ENCODE data around the gene SEMA6A.

The SEMA6A gene

DNA sequence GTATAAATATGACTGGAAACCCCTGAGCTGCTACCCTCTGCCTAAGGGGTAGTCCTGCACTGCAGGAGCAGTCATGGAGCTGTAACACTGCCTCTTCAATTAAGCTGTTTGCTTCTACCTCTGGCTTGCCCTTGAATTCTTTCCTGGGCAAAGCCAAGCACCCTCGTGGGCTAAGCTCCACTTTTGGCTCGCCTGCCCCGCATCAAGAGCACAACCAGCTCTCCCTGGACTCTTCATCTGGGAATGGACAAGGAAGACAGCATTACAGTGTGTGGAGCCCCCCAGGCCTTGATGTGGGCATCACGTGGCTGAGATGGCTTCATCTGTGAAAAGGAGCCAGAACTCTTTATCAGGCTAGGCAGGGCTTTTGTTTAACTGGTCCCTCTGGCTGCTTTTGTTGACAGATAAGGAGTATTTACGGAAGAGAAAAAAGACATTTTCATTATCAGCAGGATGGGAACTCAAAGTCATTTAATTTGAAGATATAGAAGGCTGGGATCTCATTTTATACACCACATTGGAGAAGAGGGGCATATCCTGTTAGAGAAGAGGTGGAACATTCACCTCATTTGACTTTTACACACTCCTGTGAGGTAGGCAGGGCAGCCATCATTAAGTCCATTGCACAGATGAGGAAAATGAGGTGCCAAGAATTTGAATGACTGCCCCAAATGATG lies 137.8 kb downstream of the SEMA6A start:
- DNase-seq, result no peak

DNA sequence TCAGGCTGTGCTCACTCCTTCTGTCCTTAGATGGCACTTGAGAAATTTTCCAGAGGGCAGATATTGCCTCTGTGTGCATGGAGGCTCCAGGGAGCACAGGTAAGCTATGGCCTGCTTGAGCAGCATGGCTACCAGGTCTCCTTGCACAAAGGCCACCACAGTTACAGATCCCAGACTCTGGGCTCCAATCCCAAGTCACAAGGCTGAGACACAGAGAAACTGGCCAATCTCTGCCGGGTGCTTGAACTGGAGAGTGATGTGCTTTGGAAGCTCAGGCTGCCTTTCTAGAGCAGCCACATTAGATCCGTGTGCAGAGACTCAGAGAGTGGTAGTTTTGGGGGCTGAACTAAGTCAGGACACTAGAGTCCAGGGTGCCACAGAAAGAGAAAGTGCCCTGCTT lies 145.7 kb downstream of the SEMA6A start:
- no peak for DNase-seq

DNA sequence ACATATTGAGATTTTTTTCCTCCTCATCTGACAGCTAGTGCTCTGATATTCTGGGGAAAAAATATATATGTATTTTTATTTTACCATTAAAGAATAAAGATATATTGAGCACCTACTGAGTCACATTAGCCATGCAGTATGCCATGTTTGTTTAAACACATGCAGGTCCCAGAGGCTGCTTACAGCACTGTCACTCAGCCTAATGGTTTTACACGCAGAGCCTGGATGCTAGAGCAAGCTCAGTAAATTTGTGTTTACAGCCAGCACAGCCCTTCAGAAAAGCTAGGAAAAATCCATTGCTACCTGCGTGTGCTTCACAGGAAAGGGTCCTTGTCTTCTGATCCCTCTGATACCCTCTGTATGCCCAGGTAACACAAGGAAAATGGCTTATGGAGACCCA lies 146.2 kb downstream of the SEMA6A start:
- no peak for DNase-seq

DNA sequence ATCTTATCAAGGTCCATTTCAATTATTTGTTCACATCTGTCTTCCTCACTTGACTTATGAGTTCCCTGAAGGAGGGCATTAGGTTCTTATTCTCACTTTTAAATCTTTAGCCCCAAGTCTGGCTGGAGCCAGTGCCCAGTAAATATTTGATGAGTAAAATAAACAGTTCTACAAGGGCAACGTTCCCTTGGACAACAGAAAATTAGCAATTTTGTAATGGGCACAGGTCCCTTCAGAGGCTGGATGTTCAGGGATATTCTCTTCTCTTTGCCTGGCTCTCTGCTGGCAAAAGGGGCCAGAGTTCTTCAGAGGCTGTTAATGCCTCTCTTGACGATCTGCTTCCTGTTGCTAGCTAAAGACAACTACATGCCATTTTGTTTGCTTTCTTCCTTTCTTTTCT lies 149.7 kb downstream of the SEMA6A start:
- DNase-seq, result no peak

DNA sequence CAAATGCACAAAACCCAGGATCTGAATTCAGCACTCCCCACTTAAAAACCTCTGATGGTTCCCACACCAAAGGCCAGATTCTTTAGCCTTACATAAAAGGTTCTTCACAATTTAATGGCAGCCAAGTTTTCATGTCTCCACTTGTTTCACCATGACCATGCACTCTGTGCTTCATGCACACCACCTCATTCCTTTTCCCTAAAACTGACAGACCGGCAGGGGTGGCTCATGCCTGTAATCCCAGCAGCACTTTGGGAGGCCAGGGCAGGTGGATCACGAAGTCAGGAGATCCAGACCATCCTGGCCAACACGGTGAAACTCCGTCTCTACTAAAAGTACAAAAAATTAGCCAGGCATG lies 150.4 kb downstream of the SEMA6A start:
- no peak for DNase-seq

DNA sequence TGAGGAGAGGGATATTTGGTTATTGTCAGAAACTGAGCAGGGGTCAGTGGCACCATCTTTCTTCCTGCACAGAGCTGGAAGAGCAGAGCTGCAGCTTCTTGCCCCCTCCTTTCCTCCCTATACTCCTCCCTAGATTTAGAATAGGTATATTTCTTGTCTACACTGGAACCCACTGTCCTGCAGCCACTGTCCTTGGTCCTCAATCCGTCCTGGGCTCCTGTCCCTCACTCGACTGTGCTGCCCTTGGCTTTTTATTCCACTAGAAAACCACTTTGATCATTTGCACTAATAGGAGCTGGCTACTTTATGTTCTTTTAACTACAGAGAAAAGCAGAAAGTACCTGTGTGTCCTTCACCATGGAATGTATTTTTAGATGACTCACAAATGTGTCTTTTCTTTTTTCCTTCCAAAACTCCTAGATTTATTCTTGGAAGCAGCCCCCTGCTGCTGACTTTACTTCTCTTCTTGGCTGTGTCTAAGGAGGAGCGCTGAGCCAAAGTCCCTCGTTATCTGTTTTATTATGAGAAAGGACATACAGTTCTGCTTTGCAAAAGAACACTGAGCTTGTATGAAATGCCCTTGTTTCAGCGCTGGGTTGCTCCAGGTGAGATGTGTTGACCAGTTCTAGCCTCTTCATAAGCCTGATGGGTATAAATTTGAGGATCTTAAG lies 150.9 kb downstream of the SEMA6A start:
- no peak for DNase-seq

DNA sequence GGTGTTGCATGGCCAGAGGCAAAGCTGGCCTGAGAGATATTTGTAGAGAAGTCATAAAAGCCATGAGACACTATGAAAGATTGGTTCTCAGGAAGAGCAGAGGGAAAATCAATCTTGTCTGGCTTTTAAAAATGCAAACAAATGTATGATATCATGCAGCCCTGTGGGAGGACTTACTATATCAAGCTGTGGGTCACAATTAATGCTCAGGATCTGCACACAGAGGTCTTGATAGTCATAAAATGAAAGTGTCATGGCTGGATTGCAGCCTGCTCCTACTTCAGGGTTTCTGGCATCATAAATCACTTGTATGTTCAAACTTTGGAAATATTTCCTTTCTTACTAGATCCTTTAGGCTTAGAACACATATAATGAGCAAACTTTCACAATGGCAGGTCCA lies 151.5 kb downstream of the SEMA6A start:
- no peak for DNase-seq

DNA sequence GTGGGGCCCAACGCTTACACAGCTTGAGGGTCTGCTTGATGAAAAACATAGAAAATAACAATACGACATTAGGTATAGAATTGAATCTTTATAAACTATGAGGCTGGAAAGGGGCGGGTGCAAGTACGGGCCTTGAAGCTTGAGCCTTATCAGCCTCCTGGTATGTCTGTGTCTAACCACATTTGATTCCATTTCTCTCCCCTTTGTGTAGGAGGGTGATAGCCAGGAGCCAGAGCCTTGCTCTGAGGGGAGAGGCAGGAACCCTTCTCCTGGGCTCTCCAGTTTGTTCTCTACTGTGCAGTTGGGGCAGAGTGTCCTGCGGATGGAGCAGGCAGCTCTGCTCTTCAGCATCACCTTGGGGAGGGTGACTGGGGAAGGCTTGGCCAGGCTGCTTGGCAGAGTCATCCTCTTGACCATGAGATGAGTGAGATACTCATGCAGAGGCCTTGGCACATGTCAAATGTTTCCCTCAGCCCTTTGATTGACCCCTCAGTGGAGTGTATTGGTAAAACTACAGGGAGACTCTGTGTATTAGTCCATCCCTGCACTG lies 153.5 kb downstream of the SEMA6A start:
- no peak for DNase-seq

DNA sequence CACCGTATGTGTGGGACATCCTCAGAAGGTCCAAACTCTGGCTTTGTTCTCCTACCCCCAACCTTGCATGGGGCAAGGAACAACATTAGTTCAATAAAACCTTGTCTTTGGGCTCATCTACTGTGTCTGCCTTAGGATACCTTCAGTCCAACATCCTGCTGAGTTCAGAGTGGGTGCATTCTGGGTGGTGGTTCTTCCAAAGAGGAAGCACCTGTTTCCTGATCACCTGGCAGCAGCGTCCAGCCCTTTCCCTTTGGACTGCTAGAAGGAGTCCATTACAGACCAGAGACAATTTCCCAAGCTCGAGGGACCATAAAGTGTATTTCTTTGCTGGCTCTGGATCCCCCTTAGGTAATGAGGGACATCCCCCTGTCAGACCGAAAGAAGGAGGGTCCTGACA lies 154.1 kb downstream of the SEMA6A start:
- no peak for DNase-seq

DNA sequence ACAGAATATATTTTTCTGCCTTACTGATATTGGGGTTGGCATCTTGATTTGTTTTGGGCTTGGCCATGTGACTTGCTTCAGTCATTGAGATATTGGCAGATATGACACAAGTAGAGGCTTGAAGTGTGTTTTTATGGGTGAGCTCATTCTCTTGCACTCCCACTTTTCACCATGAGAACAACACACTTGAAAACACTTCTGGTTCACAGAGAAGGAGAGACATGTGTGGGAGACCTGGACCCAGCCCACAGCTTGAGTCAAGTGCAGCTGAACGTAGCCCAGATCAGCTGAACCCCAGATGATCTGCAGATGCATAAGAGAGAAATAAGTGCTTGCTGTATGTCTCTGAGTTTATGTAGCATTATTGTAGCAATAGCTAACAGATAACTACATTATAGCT lies 155.4 kb downstream of the SEMA6A start:
- DNase-seq, result no peak

DNA sequence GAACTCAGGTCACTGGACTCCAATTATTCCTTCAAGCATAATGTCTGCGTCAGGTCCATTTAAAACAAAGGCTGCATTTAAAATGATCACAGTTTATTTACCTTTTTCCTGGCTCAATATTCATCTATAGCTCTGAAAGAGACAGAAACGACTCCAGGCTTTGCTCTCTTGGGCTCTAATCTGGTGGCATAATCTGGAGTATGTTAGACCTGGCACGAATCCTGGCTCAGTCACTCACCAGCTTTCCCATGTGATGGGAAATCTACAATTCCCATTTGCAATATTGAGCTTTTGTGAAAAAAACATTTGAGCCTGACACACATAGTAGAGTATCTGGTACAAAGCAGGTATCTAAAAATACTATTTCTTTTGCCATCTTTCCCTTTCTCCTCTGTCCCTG lies 155.8 kb downstream of the SEMA6A start:
- DNase-seq, result no peak

DNA sequence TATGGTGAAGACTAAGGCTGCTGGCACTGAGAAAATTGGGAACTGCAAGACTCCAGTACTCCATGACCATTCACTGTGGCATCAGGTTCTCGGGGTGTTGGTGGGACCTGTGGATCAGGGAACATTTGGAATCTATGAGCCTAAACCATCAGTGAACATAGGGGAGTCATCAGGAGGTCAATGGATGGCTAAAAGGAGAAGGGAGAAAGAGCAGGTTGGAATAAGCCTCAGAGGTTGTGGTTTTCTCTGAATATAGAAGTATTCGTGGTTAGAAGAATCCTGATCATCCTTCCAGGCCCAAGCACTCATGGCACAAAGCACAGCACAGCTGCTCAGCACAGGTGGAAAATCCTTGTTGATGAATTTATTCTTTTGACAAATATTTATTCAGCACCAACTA lies 156.6 kb downstream of the SEMA6A start:
- DNase-seq, result no peak

DNA sequence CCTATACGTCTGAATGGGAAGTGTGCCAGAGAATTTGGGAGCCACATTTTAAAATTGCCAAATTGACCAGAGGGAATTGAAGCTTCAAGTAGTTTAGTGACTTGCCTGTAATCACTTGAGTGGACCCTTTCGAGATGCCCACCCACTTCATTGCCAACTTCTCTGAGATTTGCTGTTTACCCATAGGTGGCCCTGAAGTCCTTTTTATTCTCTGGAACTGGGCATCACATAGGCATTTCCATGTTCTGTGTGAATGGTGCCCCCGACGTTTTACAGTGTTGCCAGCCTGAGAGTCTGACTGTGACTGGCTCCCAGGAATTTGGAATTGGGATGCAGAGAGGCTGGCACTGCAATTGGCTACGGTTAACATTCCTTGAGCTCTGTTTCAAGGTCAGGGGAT lies 158.6 kb downstream of the SEMA6A start:
- DNase-seq, result no peak

DNA sequence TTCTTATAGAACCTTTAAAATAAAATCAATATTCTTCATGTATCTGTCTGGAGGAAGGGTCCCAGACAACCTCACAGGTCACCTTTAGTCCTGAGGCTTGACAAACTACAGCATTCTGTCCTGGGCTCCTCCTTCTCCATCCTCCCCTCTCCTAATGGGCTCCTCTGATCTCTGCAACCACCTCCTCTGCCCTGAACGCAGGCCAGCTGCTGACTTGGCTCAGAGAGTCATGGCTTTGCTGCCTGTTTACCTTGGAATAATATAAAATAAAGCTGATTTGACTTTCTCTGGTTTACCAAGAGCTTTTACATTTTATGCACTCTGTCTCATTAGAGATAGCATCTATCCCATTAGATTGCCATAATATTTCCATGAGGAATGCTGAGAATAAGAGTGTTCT lies 159.4 kb downstream of the SEMA6A start:
- no peak for DNase-seq

DNA sequence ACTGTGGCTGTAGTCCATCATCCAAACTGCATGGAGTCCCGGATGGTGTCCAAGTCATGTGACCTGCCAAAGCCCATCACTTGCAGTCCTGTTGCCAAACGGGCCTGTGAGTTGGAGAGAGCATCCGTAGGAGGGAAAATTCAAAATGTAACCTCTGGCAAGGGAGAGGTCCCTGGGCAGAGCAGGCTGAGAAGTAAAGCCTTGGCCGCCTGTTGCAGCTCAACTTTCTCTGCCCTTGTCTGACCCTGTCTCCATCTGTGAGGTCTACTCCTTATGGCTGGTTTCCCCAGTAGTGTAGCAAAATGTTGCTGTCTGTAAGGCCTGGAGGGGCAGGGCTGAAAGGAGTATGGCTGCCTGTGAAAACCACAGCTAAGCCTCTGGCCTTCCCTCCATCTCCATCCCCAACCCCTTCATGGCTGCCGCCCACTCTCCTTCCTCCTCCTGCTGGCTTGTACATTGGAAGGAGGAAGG lies 163.5 kb downstream of the SEMA6A start:
- no peak for DNase-seq

DNA sequence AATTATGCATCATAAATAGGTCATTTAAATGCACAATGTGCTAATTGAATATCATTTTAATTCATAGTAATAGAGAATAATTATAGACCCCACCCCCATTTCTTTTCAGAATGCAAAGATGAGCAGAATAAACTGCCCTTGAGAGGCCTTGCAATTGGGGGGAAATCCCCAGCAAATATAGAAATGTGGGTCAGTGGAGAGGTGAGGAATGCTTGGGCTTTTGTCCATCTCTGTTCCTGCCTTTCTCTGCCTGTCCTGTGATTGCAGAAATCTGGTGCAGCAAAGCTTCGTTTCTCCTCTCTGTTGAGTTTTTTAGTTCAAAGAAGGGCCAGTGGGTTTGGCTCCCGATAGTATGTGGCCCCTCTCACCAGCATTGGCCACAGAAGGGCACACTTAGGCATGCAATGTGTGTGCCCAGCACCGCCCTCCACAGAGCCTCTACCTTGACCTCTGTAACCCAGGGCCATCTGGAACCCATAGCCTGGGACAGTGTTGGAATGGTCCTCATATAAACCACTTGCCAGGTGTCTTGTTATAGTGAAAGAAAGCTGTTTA lies 164.2 kb downstream of the SEMA6A start:
- DNase-seq, result no peak

DNA sequence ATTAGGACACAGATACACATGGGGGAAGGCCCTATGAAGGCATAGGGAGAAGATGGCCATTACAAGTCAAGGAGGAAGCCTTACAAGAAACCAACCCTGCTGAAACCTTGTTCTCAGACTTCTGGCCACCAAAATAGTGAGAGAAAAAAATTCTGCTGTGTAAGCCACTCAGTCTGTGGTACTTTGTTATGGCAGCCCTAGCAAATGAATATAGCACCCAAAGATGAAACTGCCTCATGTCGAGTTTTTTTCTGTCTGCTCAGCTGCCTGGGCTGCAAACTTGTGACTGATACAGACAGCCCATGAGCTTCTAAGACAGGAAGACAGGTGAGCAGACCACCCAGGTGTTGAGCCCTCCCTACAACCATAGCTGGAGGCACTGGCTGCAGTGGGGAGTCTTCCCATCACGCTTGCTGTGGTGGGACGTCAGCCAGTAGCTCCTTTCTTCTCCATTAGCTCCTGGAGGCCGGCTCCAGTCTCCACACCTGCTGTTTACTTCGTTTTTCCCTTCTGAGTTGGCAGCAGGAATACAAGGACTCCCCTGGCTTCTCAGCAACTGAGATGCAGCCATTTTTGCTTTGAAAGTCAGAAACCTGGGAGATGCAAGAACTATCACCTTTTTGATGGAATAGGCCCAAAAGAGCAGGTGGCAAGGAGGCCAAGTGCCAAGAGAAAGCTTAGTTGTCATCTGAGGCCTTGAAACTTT lies 164.9 kb downstream of the SEMA6A start:
- no peak for DNase-seq

DNA sequence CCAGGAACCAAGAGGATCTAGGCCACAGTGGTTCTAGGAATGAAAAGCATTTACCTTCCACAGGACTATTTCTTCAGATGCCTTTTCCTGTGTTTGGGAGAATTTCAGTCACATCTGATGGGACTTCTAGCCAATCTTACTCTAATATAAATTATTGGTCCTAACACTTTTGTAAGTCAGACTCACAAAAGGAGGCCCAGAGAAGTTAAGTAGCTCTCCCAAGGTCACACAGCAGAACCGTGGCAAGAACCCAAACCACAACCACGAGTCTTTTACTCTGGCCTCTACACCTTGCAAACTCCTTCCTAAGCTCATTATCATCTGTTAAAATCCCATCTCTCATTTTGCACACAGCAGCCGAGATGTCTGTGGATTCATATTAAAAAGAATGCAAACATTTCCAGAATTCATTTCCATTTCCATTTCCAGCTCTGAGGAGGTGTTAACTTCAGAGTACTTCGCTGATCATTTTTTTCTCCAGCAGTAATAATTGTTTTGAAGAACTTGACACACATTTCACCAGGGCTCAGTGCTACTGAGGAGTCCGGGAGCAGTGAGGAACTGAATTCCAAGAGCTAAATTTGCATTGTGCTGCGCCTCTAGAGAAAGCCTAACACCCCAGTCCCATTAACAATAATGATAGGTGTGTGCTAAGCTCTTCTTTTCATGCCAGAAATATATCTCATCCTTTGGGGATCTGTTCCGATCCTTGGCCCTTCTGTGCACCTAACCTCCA lies 168.1 kb downstream of the SEMA6A start:
- no peak for DNase-seq

DNA sequence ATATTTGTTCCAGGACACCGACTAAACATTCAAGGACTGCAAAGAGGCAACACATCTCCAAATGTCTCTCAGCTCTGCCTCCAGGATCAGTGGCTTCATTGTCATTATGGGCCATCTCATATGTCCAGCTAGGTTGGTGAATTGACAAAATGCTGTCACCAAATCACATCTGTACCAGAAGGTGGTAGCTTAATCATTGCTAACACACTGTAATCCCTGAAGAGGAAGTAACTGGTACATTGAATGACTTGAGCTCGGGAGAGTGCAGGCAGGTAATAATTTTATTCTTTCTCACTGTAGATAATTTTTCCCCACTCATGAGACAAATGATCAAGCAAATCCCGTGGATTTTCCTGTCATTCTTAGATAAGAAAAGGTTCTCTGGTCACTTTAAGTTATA lies 169.8 kb downstream of the SEMA6A start:
- DNase-seq, result no peak

DNA sequence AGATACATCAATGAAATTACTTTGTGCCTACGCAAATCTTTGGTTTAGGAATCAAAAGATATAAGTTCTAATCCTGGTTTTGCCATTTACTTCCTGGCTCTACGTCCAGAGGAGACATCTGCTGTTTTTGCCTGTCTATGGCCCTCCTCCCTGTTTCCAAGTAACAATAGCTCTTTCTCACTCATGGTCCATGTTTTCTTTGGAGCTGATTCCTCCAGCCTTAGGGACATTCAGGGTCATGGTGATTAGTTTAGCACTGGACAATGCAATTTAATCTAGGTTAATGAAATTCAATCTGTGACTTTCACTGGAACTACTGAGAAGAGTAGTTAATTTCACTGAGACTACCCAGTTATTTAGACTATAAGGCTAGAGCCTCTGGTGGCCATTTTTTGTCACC lies 170.6 kb downstream of the SEMA6A start:
- no peak for DNase-seq

DNA sequence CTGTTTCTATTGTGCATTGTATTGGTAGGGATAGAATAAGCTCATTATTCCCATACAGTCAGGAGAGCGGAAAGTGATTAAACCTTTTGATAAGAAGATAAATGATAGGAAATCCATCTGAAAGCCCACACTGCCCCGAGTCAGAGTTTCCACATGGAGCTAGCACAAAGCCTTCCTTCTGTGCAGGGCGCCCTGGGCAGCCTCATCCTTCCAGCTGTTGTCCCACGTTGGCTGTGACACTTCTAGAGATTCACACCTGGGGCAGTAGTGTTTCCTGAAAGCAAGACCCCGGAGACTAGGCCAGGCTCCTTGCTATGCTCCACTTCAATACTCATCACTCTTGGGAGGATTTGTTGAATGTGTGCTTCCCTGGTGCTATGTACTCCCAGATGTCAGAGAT lies 172.4 kb downstream of the SEMA6A start:
- DNase-seq, result no peak

DNA sequence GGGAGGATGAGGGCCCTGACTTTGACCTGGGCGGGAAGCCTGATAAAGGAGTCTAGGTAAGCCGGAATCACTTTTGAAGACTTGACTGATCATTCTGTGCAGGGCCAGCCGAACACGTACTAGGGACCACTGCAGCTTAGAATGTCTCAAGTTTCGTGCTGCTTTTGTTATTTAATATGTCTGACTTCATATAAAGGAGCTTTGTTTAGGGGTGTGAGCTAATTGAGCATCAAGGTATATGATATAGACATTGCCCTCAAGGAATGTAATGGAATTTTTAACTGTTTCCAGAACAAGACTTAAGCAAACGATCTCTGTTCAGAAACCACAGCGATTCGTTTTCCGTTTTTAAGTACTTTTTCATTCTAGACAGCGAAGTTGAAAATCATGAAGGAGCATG lies 173.0 kb downstream of the SEMA6A start:
- no peak for DNase-seq

DNA sequence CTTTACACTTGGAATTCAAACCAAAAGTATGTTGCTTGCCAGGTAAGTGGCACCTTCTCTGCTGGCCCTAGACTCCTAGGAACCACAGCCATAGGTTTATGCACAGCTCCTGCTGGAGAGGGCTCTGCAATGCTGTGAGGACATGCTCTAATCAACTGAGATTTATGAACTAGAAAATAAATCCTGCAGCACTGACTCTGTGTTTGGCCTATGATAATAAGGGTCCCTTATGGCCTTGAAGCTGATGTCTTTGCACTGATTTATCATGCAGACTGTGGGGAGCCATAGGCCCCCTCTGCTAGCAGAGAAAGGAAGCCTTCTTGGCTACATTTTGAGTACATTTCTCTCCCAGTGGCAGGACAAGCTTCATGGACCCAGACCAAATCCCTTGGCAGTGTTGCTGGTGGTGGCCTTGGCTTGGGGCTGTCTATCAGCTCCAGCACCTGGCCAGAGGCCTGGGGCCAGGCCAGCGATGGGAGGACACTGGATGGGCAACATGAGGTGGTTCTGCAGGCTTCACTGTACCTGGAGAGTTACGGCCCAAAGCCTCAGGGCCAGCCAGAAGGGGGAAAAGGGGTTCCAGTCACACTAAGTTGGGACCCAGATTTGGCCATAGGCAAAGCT lies 178.0 kb downstream of the SEMA6A start:
- DNase-seq, result no peak

All from CD4-positive, alpha-beta T cell treated with Interleukin-10 for 1 hour (primary cell).